Raji (cell line): Measurements from ENCODE around the gene LPIN1.
A peak's percentile ranks its signal among the peaks of the same experiment; 100 is the strongest.

Experiments
- POLR2A ChIP-seq: IDR thresholded peaks from 2 replicates; pipeline ENCODE4 v1.6.1; 2011; ENCODE audit warnings: low read depth, low read length, control low read depth; ENCODE audit not compliant: insufficient read depth

Gene LPIN1

GRCh38 chr2:11839916-11840315 is 93.5 kb downstream of the LPIN1 start:
- TF ChIP-seq POLR2A = no peak

- no peak for TF ChIP-seq POLR2A
Measured at GRCh38 chr2:11842336-11842735, 95.9 kb downstream of the LPIN1 start.

DNA sequence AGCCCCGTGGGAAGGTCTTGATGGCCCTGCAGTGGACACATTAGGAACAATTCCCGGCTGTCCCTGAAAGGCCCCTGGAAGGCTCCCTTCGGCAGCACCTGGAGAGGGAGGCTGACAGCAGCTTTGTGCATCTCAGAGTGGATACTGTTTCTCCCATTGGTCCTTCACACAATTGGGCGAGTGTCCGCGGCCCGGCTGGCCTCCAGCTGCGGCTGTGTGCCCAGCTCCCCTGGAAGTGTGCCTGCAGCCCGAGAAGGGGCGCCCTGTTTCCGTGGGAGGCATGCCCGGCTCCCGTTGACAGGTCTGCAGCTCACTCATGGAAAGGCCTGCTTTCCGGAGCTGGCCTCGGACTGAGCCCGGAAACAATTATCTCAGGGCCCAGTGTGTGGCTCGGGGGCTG is 103.7 kb downstream of the LPIN1 start:
- no peak for TF ChIP-seq POLR2A

DNA sequence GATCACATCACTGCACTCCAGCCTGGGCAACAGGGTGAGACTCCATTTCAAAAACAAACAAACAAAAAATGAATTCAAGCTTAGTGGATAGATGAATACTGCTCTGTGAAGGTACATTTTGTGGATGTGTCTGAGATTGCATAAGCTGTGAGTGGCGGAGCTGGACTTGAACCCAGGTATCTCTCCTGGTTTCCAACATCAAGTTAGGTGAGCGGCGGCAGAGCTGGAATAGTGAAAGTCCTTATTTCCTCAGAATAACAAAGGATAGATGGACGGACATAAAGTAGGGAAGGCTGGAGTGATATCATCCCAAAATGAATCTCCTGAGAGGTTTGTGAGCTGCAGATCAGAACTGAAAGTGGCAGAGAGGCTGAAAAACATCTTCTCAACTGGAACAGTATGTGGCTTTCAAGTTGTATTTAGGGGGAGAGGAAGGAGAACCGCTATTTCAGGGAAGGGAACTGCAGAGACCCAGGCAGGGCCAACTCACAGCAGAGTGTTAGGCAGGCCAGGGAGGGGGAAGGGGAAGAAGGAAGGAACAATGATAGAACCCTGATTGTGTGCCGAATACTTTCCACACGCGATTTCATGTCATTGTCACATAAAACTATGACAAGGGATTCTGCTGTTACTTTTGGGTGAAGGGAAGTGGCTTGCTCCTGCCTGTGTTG is 106.2 kb downstream of the LPIN1 start:
- no peak for TF ChIP-seq POLR2A

GRCh38 chr2:11853197-11853588 is 106.8 kb downstream of the LPIN1 start:
- no peak for TF ChIP-seq POLR2A

GRCh38 chr2:11855064-11855760 is 108.8 kb downstream of the LPIN1 start:
- TF ChIP-seq POLR2A = no peak

GRCh38 chr2:11856095-11856494 is 109.7 kb downstream of the LPIN1 start:
- TF ChIP-seq POLR2A = no peak

DNA sequence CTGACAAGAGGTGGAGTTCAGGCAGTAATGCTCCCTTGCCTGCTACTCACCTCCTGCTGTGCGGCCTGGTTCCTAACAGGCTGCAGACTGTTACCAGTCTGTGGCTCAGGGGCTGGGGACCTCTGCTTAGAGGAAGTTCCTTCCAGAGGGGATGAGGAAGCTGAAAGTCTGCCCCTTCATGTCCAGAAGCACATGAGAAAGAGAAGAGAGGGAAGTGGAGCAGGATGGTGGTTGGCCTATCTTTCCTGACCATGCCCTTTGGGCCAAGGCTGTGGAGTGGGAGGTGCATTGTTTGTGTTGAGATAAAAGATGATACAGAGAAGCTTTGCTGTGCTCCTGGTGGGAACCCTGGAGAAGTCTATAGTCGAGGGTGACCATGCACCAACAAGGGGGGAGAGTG is 112.5 kb downstream of the LPIN1 start:
- TF ChIP-seq POLR2A = no peak

GRCh38 chr2:11861044-11861443 is 114.6 kb downstream of the LPIN1 start:
- no peak for TF ChIP-seq POLR2A

DNA sequence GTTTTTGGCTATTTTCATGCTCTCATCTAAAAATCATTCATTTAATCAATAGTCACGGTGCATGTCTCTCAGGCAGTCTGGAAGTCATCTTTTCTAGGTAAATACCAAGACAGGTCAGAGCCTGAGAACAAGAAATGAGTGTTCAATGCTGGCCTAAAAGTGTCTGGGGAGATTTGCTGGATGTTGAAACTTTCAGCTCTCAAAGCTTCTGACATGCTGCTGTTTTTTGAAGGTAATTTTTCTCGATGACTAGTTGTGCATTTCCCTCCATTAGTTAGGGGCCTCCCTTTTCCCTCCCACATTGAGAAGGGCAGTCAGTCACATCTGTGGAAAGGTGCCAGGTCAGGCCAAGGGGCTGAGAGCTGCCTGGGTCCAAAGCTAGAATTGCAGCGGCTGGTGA is 115.6 kb downstream of the LPIN1 start:
- no peak for TF ChIP-seq POLR2A

- no peak for TF ChIP-seq POLR2A
Measured at GRCh38 chr2:11863103-11863502, 116.7 kb downstream of the LPIN1 start.

- 0 out of 2 replicates have a peak, but pooled peaks have one; percentile 18 for TF ChIP-seq POLR2A
Measured at GRCh38 chr2:11863513-11864328, 117.3 kb downstream of the LPIN1 start.

DNA sequence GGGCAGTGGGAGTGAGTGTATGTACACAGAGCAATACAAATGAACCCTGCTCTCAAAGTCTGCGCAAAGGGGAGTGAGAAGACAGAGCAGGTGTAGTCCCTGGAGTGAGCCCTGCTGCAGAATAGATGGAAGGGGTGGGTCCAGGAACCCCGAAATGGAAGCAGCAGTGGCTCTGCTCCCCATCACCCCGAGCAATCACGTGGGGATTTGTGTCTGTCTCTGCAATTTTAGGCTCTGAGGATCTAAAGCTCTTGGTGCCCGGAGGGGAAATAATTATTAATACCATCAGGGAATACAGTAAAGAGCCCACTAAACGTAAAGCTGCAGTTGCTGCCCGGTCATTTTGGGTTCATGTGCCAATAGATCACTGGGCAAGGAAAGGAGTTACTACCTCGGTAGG is 118.3 kb downstream of the LPIN1 start:
- no peak for TF ChIP-seq POLR2A

DNA sequence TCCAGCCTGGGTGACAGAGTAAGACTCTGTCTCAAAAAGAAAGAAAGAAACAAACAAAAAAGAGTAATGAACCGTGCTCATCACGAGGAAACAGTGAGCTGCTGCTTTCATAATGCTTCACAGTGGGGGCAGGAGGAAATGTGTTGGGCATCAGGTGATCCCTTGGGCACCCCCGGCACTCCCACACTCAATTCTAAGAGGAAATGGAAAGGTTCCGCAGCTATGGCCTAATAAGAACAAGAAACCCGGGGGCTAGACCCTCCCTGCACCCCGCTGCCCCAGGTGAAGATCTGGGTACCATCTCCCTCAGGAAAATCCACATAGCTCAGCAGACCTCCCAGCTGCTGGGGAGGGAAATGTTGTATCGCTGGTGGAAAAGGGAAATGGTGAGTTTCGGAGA is 118.9 kb downstream of the LPIN1 start:
- no peak for TF ChIP-seq POLR2A

GRCh38 chr2:11865805-11866204 is 119.4 kb downstream of the LPIN1 start:
- no peak for TF ChIP-seq POLR2A
